Limb (tissue), 2 donors: ENCODE measurements around the gene EYA2.
"Not testable (repeated sequence)": the region's sequence is repeated elsewhere in the genome, so short reads cannot be mapped to it uniquely, and the experiment has no call there.

ENCODE experiments used
- DNase-seq, 2 donors: peaks; one replicate each; pipeline ENCODE4 v3.0.0-alpha.2; 2016; ENCODE audit errors: extremely low spot score in 2 of 2

Gene EYA2

GRCh38 chr20:46951840-46952497 lies 57.3 kb downstream of the EYA2 start:
- DNase-seq = no peak

GRCh38 chr20:46953596-46953995 lies 59.0 kb downstream of the EYA2 start:
- no peak for DNase-seq

- no peak for DNase-seq
These were observed 59.9 kb downstream of the EYA2 start for GRCh38 chr20:46954490-46955038.

- no peak for DNase-seq
These were observed 61.2 kb downstream of the EYA2 start for GRCh38 chr20:46955601-46956556.

- DNase-seq = no peak
These were observed 64.5 kb downstream of the EYA2 start for GRCh38 chr20:46959081-46959692.

- DNase-seq = no peak
These were observed 65.2 kb downstream of the EYA2 start for GRCh38 chr20:46959821-46960220.

- DNase-seq = no peak
These were observed 65.9 kb downstream of the EYA2 start for GRCh38 chr20:46960536-46960935.

- not testable (repeated sequence) for DNase-seq
These were observed 67.3 kb downstream of the EYA2 start for GRCh38 chr20:46961968-46962367.

GRCh38 chr20:46962452-46963195 lies 68.0 kb downstream of the EYA2 start:
- DNase-seq = no peak

- DNase-seq = no peak
These were observed 68.5 kb downstream of the EYA2 start for GRCh38 chr20:46963196-46963529.

GRCh38 chr20:46963758-46964617 lies 69.3 kb downstream of the EYA2 start:
- DNase-seq = no peak

GRCh38 chr20:46964618-46965455 lies 70.2 kb downstream of the EYA2 start:
- DNase-seq = no peak

GRCh38 chr20:46965477-46965876 lies 70.8 kb downstream of the EYA2 start:
- DNase-seq = no peak

- DNase-seq = no peak
These were observed 73.0 kb downstream of the EYA2 start for GRCh38 chr20:46967646-46968045.

- DNase-seq = no peak
These were observed 76.4 kb downstream of the EYA2 start for GRCh38 chr20:46970937-46971630.

- no peak for DNase-seq
These were observed 79.1 kb downstream of the EYA2 start for GRCh38 chr20:46973766-46974165.

- DNase-seq = no peak
These were observed 80.2 kb downstream of the EYA2 start for GRCh38 chr20:46974669-46975434.

- no peak for DNase-seq
These were observed 81.3 kb downstream of the EYA2 start for GRCh38 chr20:46975976-46976375.
